ENCODE results near the gene AP1B1. TPM values are rescaled to one million over a fixed set of nuclear protein-coding genes. Genes with fewer than 3 reads are reported as not detected.

AP1B1 gene
- total and polyA plus RNA-seq, 2 of the 4 experiments (the other 2 are of a cell fraction): 55.7 to 70.8 TPM

DNA sequence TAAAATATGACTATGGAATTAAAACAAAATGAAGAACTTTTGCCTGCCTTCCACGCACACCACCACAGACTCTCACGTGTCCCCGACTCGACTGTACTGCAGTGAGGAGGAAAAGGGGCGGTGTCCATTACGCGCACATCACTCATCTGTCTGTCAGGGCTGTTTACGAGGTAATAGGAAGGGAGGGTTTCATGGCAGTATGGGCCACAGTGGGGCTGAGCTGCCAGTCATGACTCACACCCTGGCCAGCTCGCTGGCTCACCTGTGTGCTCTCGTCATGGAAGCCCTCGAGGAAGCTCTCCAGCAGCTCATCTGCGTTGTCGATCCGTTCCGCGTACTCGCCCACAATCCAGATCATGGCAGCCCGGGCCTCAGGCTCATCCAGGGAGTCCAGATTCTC, 39.4 kb downstream of the AP1B1 start:
- Histone ChIP-seq H3K14ac (replicated peaks; ENCODE audit: low read depth, low read length) (no peak overlapping the region), H3K4me1 (ENCODE audit: control insufficient read depth, insufficient read depth, low read length) (no peaks in the 10 kb centered on the region), H4K91ac (ENCODE audit: insufficient read depth, low read depth, low read length) (no peak overlapping the region), H3K4ac (ENCODE audit: low read depth, low read length) (no peak overlapping the region), H2BK20ac (ENCODE audit: low read depth, low read length) (no peak overlapping the region), H3K23ac (ENCODE audit: low read depth, low read length) (no peak overlapping the region), H3K27ac (ENCODE audit: insufficient read depth, low read length) (no peak overlapping the region), H3K79me1 (ENCODE audit: low read depth in 1 of 2, low read length in 2 of 2) (no peaks in the 10 kb centered on the region), H2BK15ac (ENCODE audit: low read depth, low read length) (no peak overlapping the region), H3K9me1 (ENCODE audit: insufficient read depth, low read length) (no peaks in the 10 kb centered on the region), H3K9me3 (ENCODE audit: control insufficient read depth, insufficient read depth, low read length) (no peaks in the 10 kb centered on the region), H4K8ac (ENCODE audit: low read depth in 2 of 2, low read length in 2 of 2) (no peak overlapping the region), H3K18ac (ENCODE audit: low read depth, low read length) (no peak overlapping the region), H3K4me2 (ENCODE audit: low read depth, low read length) (no peak overlapping the region), H2AK5ac (ENCODE audit: low read depth, low read length) (no peak overlapping the region), H2AFZ (replicated peaks; ENCODE audit: low read length, poor library complexity) (no peak overlapping the region), H3K36me3 (ENCODE audit: control insufficient read depth, insufficient read depth, low read length) (peaks cover 64% of the 10 kb centered on the region), H4K5ac (ENCODE audit: low read depth, low read length) (no peak overlapping the region), H3K27me3 (ENCODE audit: control insufficient read depth, insufficient read depth, low read length) (no peaks in the 10 kb centered on the region), H4K20me1 (ENCODE audit: insufficient read depth, low read length) (peaks cover 7% of the 10 kb centered on the region; the same call in 1 of the 2 replicates), H3K56ac (ENCODE audit: extremely low read depth, insufficient read depth, low read length) (no peak overlapping the region), H2BK120ac (ENCODE audit: low read depth, low read length) (no peak overlapping the region), H2AK9ac (replicated peaks; ENCODE audit: low read depth, low read length, poor library complexity) (no peak overlapping the region), H2BK5ac (ENCODE audit: low read depth, low read length, poor library complexity, severe bottlenecking) (no peak overlapping the region), H3K9ac (ENCODE audit: low read depth, low read length) (no peak overlapping the region), H3K4me3 (ENCODE audit: insufficient read depth, low read depth, low read length) (no peak overlapping the region)
- TF ChIP-seq MAZ (IDR thresholded peaks at IDR 0.05; ENCODE audit: borderline replicate concordance, low read depth, low read length) (no peak), SMC3 (IDR thresholded peaks at IDR 0.05; ENCODE audit: low read depth, low read length) (no peak), MXI1 (IDR thresholded peaks at IDR 0.05; ENCODE audit: borderline replicate concordance, low read depth, low read length) (no peak), BHLHE40 (IDR thresholded peaks at IDR 0.05; ENCODE audit: low read depth, low read length) (no peak), FOS (IDR thresholded peaks at IDR 0.05; ENCODE audit: low read depth, low read length) (no peak), MAFK (IDR thresholded peaks at IDR 0.05; ENCODE audit: low read depth, low read length) (no peak), CHD1 (IDR thresholded peaks at IDR 0.05; ENCODE audit: low read depth, low read length) (no peak), NFE2L2 (IDR thresholded peaks at IDR 0.05; ENCODE audit: low read depth, low read length) (no peak), CTCF (conservative IDR thresholded peaks at IDR 0.05; ENCODE audit: low read depth, low read length) (no peak), RAD21 (IDR thresholded peaks at IDR 0.05; ENCODE audit: low read length) (no peak), ELK1 (IDR thresholded peaks at IDR 0.05; ENCODE audit: borderline replicate concordance, low read depth, low read length) (no peak), RCOR1 (IDR thresholded peaks at IDR 0.05; ENCODE audit: insufficient replicate concordance, low read length) (no peak), RFX5 (IDR thresholded peaks at IDR 0.05; ENCODE audit: low read depth, low read length) (no peak)
- in situ Hi-C loops (cut with MboI; ENCODE audit: low sequenced_read_pairs) (no loop called here), intact Hi-C loops (cut with micrococcal nuclease) (no loop called here), dilution Hi-C loops (cut with HindIII; ENCODE audit: low sequenced_read_pairs, unreplicated experiment) (no loop called here)
- 83% methylated on average over 1 of the region's 18 CpGs; no CpG with 5 or more reads in 1 of the 2 experiments for WGBS, 2 experiments (ENCODE audit: extremely low coverage in 2 of 2, insufficient read length in 1 of 2)
- ATAC-seq (ENCODE audit: low read depth) (no peak), DNase-seq (no peak)
- CTCF ChIA-PET: no interaction called here
- POLR2A ChIA-PET (ENCODE audit: unreplicated experiment): interaction anchor here (0.6 kb wide), 1 partner anchor 10 kb away, joined by 3 read pairs; no protein-coding TSS in a partner anchor
- BruUV-seq (replicated peaks): no TSS peak

All from IMR-90 (cell line).